Fibroblast of pulmonary artery (primary cell): Measurements from ENCODE around the gene TPX2.

Experiments used
- DNase-seq: peaks from one replicate; pipeline ENCODE4 v3.0.0-alpha.2; 2010; ENCODE audit warnings: low read depth
- H3K4me3 ChIP-seq: replicated peaks from 2 replicates; pipeline ENCODE4 v1.5.1; 2011; ENCODE audit warnings: low read depth, mild to moderate bottlenecking, control low read depth, low read length, moderate library complexity
- CTCF ChIP-seq: IDR thresholded peaks from 2 replicates; pipeline ENCODE4 v1.5.1; 2011; ENCODE audit warnings: mild to moderate bottlenecking, control low read depth, low read length, inconsistent platforms; ENCODE audit errors: missing control alignments

The TPX2 gene

GRCh38 chr20:31829731-31830130, 90.6 kb downstream of the TPX2 start:
- DNase-seq: no peak
- TF ChIP-seq CTCF: no peak
- no peak overlapping the region for H3K4me3 ChIP-seq

- H3K4me3 ChIP-seq: no peak overlapping the region
- no peak for DNase-seq
- TF ChIP-seq CTCF: no peak
Measured at GRCh38 chr20:31830406-31830981, 91.4 kb downstream of the TPX2 start.

- DNase-seq: no peak
- TF ChIP-seq CTCF: no peak
Measured at GRCh38 chr20:31831211-31831610, 92.1 kb downstream of the TPX2 start.

GRCh38 chr20:31831771-31832306, 92.7 kb downstream of the TPX2 start:
- TF ChIP-seq CTCF: no peak
- no peak for DNase-seq
- H3K4me3 ChIP-seq: no peak overlapping the region

More at GRCh38 chr20:31831211-31831610, 92.1 kb downstream of the TPX2 start:
- H3K4me3 ChIP-seq: no peak overlapping the region

GRCh38 chr20:31833130-31833930, 94.2 kb downstream of the TPX2 start:
- H3K4me3 ChIP-seq: no peak overlapping the region
- peak; percentile 55 for DNase-seq
- TF ChIP-seq CTCF: peak; percentile 88

GRCh38 chr20:31833931-31834521, 94.9 kb downstream of the TPX2 start:
- DNase-seq: no peak
- H3K4me3 ChIP-seq: no peak overlapping the region
- no peak for TF ChIP-seq CTCF
